Panc1 (cell line): ENCODE data around the gene ELOVL1. TPM values are rescaled to one million over a fixed set of nuclear protein-coding genes. Genes with fewer than 3 reads are reported as not detected.

Experiments
- ATAC-seq: fragments of 200-7000 bp; cut with Tn5 transposase; 2 replicates; pipeline ENCODE4 v1.9.1; 2020; ENCODE audit warnings: mild to moderate bottlenecking, moderate library complexity
- BruUV-seq: library from RNA; stranded (reverse); fragments of 400-500 nt; replicated peaks from 2 replicates; lab custom pipeline; 2021; lab: Mats Ljungman, UMichigan
- CTCF ChIA-PET: fragments of 300-600 bp; sonication (Branson Sonifier 250); formaldehyde crosslinking; loops from one replicate; lab custom pipeline; 2022; ENCODE audit warnings: antibody characterized with exemption; lab: Charles Lee
- POLR2A ChIA-PET: fragments of 300-600 bp; sonication (Branson Sonifier 250); formaldehyde crosslinking; loops from one replicate; lab custom pipeline; 2022; ENCODE audit warnings: antibody characterized with exemption; lab: Charles Lee
- DNase-seq: peaks from one replicate; pipeline ENCODE4 v3.0.0-alpha.2; 2010; ENCODE audit warnings: low read depth, low spot score
- H3K27ac ChIP-seq: 2 replicates; pipeline ENCODE4 v1.5.1; 2011; ENCODE audit warnings: mild to moderate bottlenecking, low read length, inconsistent platforms
- H3K27me3 ChIP-seq: fragments of 200-500 bp; sonication (Bioruptor generic); 2 replicates; pipeline ENCODE4 v1.6.0; 2014; ENCODE audit warnings: low read length, inconsistent platforms; ENCODE audit not compliant: control insufficient read depth, insufficient read depth
- H3K36me3 ChIP-seq: fragments of 200-500 bp; sonication (Bioruptor generic); 2 replicates; pipeline ENCODE4 v1.5.1; 2014; ENCODE audit warnings: inconsistent platforms, mild to moderate bottlenecking, low read length, moderate library complexity; ENCODE audit not compliant: control insufficient read depth, insufficient read depth
- H3K4me1 ChIP-seq: 2 replicates; pipeline ENCODE4 v1.5.1; 2011; ENCODE audit warnings: inconsistent platforms, mild to moderate bottlenecking, low read length, moderate library complexity; ENCODE audit not compliant: control insufficient read depth, insufficient read depth
- H3K4me3 ChIP-seq, 2 experiments: 2 replicates each; pipeline ENCODE4 v1.5.1; 2011 to 2012; ENCODE audit warnings: low read depth in 2 of 2, low read length in 2 of 2, mild to moderate bottlenecking in 2 of 2, inconsistent platforms in 1 of 2, moderate library complexity in 1 of 2
- H3K9me3 ChIP-seq: fragments of 200-500 bp; sonication (Bioruptor generic); 2 replicates; pipeline ENCODE4 v1.5.1; 2014; ENCODE audit warnings: low read depth, mild to moderate bottlenecking, inconsistent platforms, low read length, moderate library complexity; ENCODE audit not compliant: control insufficient read depth, insufficient read depth
- POLR2AphosphoS5 ChIP-seq: IDR thresholded peaks from 2 replicates; pipeline ENCODE4 v1.6.1; 2012; ENCODE audit warnings: mild to moderate bottlenecking, low read depth, low read length, moderate library complexity
- SIN3A ChIP-seq: IDR thresholded peaks from 2 replicates; pipeline ENCODE4 v1.6.1; 2012; ENCODE audit warnings: low read depth, mild to moderate bottlenecking, low read length, moderate library complexity, borderline replicate concordance; ENCODE audit not compliant: insufficient read depth
- TCF7L2 ChIP-seq: IDR thresholded peaks from 2 replicates; pipeline ENCODE4 v1.6.1; 2011; ENCODE audit warnings: mild to moderate bottlenecking, low read depth, low read length, inconsistent platforms
- in situ Hi-C: cut with HindIII; loops from 2 replicates; pipeline ENCODE4 v1.10.0; 2016; ENCODE audit warnings: low sequenced_read_pairs, low pct_unique_long_range_greater_than_20kb
- intact Hi-C: fragments of 100-400 bp; cut with micrococcal nuclease; formaldehyde crosslinking; loops from one replicate; pipeline ENCODE4 v1.10.0; 2022; ENCODE audit not compliant: unreplicated experiment
- total RNA-seq: library from RNA; stranded (reverse); gene quantifications from one replicate; pipeline ENCODE4 v1.2.1, GENCODE V29; 2021; ENCODE audit not compliant: unreplicated experiment
- TF ChIP-seq, protein P1 (sequence below): fragments of 450-650 bp; IDR thresholded peaks from 2 replicates; pipeline ENCODE4 v1.5.1; 2017; ENCODE audit warnings: mild to moderate bottlenecking
- TF ChIP-seq, protein P2 (sequence below), 2 experiments: IDR thresholded peaks; 2 replicates each; pipeline ENCODE4 v1.6.1; 2011 to 2012; ENCODE audit warnings: low read depth in 2 of 2, control low read depth in 1 of 2, low read length in 1 of 2, mild to moderate bottlenecking in 1 of 2, moderate library complexity in 1 of 2; ENCODE audit not compliant: insufficient read depth in 1 of 2

ELOVL1 gene
- total RNA-seq, 1 experiment from 2014 or later: 105 TPM

DNA sequence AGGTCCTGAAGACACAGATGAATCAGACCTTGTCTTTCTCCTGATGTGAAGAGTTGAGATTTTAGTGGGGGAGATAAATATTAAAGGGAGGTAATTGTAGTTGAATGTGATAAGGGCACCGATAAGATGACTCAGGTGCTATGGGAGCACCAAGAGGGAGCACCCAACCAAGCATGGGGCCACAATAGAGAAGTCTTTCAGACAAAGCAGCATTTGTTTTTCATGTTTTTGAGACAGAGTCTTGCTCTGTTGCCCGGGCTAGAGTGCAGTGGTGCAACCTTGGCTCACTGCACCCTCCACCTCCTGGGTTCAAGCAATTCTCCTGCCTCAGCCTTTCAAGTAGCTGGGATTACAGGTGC, 38.0 kb upstream of the ELOVL1 start:
- Histone ChIP-seq H3K9me3 (no peaks in the 10 kb centered on the region), H3K36me3 (no peaks in the 10 kb centered on the region; the same call in 1 of the 2 replicates), H3K27me3 (no peaks in the 10 kb centered on the region), H3K4me3 (no peak overlapping the region), H3K4me1 (no peaks in the 10 kb centered on the region), H3K27ac (no peak overlapping the region)
- intact Hi-C loops: no loop called here
- TF ChIP-seq POLR2AphosphoS5: no peak
- TF ChIP-seq, protein P1, sequence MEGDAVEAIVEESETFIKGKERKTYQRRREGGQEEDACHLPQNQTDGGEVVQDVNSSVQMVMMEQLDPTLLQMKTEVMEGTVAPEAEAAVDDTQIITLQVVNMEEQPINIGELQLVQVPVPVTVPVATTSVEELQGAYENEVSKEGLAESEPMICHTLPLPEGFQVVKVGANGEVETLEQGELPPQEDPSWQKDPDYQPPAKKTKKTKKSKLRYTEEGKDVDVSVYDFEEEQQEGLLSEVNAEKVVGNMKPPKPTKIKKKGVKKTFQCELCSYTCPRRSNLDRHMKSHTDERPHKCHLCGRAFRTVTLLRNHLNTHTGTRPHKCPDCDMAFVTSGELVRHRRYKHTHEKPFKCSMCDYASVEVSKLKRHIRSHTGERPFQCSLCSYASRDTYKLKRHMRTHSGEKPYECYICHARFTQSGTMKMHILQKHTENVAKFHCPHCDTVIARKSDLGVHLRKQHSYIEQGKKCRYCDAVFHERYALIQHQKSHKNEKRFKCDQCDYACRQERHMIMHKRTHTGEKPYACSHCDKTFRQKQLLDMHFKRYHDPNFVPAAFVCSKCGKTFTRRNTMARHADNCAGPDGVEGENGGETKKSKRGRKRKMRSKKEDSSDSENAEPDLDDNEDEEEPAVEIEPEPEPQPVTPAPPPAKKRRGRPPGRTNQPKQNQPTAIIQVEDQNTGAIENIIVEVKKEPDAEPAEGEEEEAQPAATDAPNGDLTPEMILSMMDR: no peak
- no peak for TF ChIP-seq TCF7L2
- TF ChIP-seq, protein P2, sequence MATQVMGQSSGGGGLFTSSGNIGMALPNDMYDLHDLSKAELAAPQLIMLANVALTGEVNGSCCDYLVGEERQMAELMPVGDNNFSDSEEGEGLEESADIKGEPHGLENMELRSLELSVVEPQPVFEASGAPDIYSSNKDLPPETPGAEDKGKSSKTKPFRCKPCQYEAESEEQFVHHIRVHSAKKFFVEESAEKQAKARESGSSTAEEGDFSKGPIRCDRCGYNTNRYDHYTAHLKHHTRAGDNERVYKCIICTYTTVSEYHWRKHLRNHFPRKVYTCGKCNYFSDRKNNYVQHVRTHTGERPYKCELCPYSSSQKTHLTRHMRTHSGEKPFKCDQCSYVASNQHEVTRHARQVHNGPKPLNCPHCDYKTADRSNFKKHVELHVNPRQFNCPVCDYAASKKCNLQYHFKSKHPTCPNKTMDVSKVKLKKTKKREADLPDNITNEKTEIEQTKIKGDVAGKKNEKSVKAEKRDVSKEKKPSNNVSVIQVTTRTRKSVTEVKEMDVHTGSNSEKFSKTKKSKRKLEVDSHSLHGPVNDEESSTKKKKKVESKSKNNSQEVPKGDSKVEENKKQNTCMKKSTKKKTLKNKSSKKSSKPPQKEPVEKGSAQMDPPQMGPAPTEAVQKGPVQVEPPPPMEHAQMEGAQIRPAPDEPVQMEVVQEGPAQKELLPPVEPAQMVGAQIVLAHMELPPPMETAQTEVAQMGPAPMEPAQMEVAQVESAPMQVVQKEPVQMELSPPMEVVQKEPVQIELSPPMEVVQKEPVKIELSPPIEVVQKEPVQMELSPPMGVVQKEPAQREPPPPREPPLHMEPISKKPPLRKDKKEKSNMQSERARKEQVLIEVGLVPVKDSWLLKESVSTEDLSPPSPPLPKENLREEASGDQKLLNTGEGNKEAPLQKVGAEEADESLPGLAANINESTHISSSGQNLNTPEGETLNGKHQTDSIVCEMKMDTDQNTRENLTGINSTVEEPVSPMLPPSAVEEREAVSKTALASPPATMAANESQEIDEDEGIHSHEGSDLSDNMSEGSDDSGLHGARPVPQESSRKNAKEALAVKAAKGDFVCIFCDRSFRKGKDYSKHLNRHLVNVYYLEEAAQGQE (IDR thresholded peaks at IDR 0.05; ENCODE audit: insufficient read depth in 1 of 2, low read depth in 2 of 2, low read length in 1 of 2): no peak
- no peak for TF ChIP-seq SIN3A
- BruUV-seq: no TSS peak
- CTCF ChIA-PET: no interaction called here
- in situ Hi-C loops: no loop called here
- no peak for DNase-seq
- ATAC-seq: no peak
- POLR2A ChIA-PET: no interaction called here

DNA sequence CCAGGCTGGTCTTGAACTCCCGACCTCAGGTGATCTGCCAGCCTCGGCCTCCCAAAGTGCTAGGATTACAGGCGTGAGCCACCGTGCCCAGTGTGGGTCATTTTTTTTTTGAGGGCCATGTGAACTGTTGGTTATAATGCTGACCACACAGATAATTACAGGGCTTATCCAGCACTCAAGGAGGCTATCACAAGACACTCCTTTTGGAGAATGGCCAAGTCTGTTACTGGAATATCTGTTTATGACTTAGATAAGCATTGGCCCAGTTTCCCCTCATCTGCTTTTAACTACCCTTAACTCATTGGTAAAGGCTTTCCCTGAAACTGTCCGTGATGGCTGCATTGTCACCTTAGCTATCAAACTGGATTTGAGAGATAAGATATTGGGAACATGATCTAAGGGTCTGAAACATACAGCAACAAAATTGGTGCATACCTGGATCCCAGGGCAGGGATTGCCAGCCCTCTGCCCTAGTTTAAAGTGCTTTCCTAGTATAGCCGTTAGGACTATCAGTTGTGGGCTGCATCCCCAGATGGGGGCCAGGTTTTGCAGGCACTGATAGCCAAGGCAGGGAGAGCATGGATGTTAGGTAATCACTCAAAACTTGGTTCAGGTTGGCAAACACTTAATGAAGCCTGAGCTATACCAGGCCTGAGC, 37.5 kb upstream of the ELOVL1 start:
- in situ Hi-C loops: no loop called here
- H3K4me3 ChIP-seq: no peak overlapping the region
- no peaks in the 10 kb centered on the region; the same call in 1 of the 2 replicates for H3K36me3 ChIP-seq
- ChIA-PET CTCF (no interaction called here), POLR2A (no interaction called here)
- intact Hi-C loops: no loop called here
- no peak overlapping the region for H3K27ac ChIP-seq
- H3K9me3 ChIP-seq: no peaks in the 10 kb centered on the region
- H3K4me1 ChIP-seq: no peaks in the 10 kb centered on the region
- TF ChIP-seq SIN3A (no peak), POLR2AphosphoS5 (no peak), TCF7L2 (no peak)
- TF ChIP-seq, protein P2 (IDR thresholded peaks at IDR 0.05; ENCODE audit: insufficient read depth in 1 of 2, low read depth in 2 of 2, low read length in 1 of 2): no peak
- TF ChIP-seq, protein P1: no peak
- ATAC-seq (no peak), DNase-seq (no peak)
- no TSS peak for BruUV-seq
- no peaks in the 10 kb centered on the region for H3K27me3 ChIP-seq
